NCI-H446 (cell line): ENCODE data around the gene ANKS1B.
"Not testable (repeated sequence)": the region's sequence is repeated elsewhere in the genome, so short reads cannot be mapped to it uniquely, and the experiment has no call there.

ENCODE experiments used
- DNase-seq, 2 experiments: peaks; one replicate each; lab custom pipeline; 2025; lab: John Stamatoyannopoulos, UW

ANKS1B gene

DNA sequence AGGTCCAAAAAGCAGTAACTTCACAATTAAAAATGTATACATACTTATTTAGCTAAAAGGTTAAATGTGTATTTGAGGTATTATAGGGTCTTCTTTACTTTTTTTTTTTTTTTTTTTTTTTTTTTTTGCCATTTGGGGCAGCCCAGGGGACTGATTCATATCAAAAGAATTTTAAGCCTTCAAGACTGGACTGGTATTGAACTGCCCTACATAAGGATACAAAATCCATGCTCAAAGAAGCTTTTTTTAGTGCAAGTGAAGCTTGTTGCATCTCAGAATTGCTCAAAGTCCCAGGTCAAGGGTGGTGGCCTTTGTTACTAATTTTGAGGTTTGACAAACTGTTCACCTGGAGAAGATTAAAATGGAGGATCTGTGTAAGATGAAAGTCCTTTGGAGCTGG, 1215.7 kb downstream of the ANKS1B start:
- DNase-seq, result no peak

DNA sequence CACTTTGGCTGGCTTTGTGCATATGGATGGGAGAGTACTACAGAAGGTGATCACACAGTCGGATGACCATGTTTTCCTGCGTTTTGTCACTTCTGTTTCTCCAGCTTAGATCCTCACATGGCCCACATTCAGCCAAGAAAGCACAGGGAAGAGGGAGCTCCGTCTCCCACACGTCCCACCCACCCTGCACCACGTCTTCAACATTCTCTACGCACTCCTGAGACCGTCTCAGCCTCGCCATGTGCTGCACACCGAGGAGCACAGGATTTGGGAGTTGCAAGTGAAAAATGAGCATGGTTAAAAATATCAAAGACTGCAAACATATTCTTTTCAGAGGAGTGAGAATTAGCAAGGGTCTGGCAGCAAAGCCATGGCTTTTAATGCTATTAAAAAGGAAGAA, 1217.5 kb downstream of the ANKS1B start:
- DNase-seq, result no peak

DNA sequence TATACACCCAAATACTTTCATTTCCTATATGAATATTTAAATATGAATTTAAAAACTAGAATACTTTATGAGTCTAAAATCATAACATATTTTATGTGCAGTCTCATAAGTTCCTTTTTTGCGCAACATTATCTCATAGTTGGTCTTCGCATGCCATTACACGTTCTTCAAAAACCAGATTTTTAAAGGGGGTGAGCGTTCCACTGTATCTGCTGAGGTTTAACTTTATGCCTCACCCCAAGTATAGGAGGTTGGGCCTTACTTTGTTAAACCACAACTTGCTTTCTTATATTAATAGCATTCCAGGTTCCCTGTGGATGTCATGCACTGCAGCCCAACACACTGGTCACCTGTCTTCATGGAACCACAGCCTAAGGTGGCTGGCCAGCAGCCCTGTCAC, 1221.1 kb downstream of the ANKS1B start:
- DNase-seq, result no peak

DNA sequence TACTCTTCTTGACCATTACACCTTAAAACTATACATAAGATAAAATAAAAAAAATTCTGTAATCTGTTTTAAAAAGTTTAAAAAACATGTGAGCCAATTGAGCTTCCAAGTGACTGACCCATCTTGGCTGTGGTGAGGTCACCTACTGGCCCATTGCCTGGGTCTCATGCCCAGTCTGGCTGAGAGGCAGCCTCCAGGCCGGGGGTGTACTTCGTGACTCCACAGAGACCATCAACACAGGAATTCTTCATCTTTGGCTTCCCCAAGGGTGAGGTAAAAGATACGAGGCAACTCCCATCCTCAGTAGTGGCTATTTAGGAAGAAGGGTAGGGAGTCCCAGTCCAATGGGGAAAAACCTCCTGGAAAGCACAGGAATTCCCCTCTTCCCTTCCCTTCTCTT, 1226.4 kb downstream of the ANKS1B start:
- peak in 1 of 2 experiments; percentile 19 for DNase-seq

DNA sequence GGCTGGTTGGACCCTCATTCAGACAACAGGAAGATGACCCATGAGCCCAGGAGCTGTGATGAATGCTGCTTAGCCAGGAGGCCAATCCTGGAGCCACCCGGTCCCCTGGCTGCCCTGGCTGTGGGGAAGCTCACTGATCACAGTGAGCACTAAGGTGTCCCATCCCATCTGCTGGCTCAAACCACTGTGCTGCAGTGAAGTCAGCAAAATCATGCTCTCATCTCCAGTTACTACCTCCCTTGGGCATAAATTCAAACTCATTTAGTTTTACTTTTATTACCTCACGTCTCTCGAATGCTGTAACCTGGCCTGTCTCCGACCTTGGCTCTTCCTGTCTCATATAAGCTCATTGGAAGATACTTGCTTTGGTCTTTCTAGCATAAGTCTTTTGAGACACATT, 1227.3 kb downstream of the ANKS1B start:
- DNase-seq, result no peak

DNA sequence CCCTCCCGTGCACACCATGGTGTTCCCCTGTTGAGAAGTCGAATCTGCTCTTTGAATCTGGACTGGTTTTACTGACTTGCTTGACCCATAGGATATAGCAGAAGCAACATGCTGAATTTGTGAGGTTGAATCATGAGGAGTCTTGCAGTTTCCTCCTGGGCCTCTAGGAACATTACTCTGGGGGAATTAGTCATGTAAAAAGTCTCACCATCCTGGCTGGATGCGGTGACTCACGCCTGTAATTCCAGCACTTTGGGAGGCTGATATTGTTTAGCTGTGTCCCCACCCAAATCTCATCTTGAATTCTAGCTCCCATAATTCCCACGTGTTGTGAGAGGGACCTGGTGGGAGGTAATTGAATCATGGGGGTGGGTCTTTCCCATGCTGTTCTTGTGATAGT, 1228.9 kb downstream of the ANKS1B start:
- not testable (repeated sequence) for DNase-seq

DNA sequence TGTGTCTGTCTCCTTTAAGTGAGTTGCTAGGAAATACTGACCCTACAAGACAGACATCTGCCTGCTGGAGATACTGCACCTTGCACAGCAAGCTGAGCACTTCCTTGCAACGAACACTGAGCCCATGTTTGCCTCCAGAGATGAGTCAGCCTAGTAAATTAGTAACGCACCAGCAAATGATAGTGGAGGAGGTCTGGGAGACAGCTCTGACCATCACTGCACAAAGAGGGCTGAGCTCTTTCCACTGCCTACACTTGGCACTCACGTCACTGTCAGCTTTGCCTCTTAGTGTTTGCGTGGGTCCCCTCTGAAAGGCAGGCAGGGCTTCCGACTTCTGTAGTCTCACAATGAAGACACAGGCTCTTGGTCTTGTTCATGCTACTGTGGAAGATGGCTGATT, 1230.6 kb downstream of the ANKS1B start:
- peak; percentile 7 to 57 for DNase-seq

DNA sequence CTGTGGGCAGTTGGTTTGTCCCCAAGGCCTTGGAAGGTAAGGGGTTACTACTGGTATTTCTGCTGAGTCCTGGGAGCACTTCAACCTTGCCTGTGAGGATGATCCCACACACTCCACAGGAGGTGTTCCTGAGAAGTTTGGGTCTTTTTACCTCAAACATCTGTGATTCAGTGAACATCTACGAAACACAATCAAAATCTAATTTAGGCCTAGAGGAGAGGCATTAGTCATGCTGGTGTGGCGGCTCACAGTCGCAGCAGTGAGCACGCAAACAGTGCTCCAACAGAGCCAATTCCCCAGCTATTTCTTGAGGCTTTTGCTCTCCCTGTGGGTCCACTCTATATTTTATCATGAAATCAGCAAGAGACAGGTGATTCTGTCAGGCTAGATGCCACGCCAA, 1232.0 kb downstream of the ANKS1B start:
- DNase-seq, result no peak

DNA sequence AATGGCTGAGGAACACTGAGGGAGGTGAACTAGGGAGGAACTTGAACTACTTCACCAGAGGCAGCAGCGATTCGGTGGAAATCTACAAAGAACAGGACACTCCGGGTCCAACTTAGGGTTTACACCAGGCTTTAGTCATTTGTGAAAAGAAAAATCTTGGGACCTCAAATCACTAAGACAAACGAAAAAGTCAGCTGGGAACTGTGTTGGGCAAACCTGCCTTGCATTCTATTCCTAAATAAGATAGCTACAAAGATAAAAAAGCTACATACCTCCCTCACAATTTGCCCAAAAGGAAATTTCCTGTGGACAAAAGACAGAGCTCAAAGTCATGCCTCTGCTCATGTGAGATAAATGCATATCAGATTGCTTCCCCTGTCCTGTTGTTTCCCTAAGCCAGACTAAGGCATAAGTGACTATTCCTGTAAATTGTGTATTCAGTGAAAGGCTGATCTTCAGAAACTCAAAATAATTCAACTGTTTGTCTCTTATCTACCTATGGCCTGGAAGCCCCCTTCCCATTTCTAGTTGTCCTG, 1233.1 kb downstream of the ANKS1B start:
- DNase-seq, result no peak

DNA sequence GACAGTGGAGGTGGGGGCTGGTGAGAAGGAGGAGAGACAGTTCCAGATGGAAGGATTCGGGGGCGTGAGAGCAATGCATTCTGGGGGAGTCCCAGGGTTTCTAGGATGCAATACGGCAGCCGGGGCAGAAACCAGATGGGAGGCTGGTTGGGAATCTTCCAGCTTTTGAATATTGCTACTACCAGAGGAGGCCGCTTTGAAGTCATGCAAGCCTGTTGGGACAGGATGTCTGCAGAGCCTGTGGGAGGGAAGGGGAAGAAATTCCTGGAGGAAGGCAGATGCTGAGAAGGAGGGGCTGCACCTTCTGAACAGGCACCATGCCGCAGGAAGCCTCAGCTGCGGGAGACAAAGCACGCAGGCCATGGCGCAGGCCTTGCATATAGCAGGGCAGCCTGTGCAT, 1234.2 kb downstream of the ANKS1B start:
- no peak for DNase-seq

DNA sequence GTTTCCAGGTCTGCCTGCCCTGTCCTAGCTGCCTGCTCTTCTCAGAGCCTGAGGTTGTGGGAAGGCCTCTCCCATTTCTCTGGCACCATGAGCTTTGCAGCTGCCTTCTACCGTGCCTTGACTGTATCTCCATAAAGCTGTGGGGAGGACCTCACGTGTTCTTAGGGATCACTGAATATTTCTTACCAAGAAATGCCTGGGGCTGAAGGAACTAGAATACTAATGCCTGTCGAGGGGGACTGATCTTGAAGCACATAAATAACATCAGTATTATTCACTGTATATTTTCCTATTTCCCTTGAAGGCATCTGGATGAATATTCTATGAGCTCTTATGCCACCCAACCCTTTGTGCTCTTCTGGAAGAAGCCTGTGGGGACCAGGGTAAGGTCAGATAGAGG, 1236.3 kb downstream of the ANKS1B start:
- no peak for DNase-seq

DNA sequence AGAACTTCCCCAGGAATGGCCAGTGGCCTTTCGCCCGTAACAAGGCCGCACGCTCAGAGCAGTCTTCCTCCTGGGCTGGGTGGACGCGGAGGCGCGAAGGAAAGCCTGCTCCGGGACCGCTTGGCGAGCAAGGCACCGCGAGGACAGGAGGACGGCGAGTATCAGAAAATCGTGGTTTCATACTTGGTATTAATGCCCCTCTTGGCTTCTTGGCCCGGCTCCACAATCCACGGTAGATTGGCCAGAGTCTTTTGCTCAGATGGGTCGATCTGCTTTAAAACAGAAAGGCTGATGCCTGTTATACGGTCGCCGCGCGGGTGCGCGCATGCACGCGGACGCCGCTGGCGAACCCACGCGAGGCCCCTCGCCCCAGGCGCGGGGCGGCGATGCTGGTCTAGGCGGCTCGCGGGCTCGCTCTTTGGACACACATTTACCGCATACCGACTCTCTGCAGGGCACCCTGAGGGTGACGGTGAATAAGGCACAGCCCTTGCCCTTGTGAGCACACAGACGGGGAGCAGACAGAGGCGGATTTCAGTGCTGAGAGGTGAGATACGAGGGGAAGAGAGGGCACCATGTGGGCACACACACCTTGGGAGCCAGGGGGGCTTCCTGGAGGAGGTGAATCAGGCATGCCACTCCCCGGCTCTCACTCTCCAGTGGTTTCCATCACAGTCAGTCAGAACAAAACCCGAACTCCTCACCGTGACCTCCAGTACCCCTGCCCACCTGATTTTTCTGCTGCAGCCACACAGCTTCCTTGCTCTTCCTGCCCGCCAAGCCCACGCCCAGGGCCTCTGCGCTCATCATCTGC, 1239.0 kb downstream of the ANKS1B start:
- DNase-seq, result no peak

DNA sequence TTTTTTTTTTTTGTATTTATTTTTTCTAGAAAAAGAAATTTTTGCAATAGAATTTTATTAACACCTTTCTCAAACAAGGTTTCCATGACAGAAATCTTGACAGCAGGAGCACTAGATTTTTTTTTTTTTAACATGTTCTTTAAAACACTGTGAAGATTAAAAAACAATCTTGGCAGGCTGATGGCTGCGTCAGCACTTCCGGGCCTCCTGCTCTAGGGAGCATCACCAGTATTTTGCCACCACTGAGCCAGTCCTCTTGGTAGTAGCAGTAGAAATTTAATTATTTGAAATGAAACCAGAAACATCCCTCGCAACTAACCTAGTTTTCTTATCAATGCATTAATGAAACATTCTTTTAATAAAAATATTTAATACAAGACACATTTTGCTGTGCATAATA, 1240.1 kb downstream of the ANKS1B start:
- DNase-seq, result no peak

DNA sequence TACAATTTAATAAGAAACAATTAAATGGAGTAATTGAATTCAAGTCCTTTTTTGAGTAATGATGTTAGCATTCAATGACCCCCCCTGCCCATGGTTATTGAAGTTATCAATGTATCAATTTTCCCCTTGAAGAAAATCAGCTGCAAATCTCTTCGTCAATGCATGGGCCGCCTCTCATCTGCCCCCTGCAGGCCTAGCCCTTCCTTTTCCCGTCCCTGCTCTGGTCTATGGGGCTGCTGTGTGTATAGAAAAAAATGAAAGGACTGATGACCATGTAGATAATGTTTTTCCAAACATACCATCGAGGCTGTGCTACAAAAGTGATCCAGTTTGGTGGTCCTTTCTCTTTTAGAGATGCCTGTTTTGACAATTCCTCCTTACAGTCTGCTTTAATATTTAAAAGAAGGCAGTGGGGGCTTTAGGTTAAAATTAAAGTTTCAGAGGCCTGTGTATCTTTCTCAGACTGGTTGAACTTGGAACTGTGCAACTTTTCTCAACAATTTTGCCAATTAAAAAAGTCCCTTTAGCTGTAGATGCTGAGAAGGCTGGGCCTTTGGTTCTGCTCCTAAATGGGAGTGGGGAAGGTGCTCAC, 1241.3 kb downstream of the ANKS1B start:
- DNase-seq, result no peak

DNA sequence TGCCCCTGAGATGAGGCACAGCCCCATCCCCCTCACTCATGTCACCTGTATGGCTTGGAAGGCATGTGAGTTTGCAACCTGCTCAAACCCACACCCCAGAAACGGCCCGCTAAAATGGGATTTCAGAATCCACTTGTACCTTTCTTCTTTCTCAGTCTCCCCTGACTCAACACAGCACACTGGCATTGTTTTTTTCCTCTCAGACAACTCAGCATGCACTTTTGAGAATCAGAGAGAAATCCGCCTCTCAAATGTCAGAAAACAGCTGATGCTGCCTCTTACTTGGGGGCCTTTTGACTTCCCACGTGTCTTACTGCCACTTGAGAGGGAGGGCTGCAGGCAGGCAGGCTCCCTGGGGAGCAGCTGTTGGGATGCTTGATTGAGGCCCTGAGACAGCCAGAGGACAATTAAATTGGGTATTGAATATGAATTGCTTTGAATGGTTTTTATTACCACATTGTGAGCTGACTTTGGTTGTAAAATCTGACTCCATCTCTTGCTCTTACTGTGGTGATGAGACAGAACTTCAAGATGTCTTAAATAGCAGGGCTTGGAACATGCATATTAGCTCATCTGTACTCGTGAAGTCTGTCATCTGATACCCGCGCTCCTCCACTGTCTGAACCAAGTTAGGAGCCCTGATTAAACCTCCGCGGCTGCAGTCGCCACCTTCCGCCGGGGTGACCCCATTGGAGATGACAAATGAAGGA, 1243.0 kb downstream of the ANKS1B start:
- no peak for DNase-seq

DNA sequence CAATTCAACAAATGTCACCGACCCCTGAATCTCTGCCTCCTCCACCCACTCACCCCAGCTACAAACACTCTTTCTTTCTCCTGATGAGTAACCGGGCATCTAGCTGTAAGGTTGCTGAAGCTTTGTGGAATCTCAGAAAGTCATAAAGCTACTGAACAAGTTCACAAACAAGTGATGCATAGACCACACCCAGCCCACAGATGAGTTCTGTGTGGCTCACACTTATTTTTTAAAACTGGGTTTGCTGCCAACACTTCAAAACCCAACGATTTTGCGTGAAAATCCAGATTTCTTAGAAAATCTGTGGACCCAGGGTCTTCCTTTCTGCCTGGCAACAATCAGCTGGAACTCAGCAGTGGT, 1243.6 kb downstream of the ANKS1B start:
- DNase-seq, result no peak

DNA sequence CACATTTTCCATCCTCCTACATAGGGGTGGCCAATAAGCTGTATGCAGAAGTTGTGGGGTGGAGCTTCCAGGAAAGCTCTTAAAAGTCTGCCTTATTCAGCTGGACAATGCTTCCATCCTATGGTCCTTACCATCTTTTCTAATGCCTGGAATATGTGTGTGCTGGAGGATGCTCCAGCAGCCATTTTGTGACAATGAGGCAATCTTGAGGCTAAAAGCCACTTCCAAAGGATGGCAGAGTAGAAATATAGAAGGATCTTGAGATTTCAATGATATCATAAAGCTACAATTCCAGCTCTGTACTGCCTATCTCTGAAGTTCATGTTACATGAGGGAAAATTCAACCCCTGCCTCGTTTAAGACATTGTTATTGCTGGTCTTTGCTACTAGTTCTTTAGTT, 1244.0 kb downstream of the ANKS1B start:
- DNase-seq, result no peak

DNA sequence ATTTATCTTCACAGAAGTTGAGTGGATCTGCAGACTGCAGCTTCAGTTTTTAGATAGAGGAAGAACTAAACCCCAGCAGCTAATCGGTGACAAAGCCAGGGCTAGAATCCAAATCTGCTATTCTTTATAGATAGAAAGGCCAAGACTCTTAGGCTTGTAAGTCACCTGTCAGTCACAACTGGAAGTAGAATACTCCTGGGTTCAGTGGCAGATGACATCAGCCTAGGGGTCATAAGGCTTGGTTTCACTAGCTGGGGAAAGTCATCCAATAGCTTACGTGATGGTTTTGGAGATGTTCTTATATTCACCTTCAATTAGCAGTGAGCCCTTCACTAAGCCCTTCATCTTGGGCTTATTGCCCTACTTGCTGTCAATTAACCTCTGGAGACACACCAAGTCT, 1246.2 kb downstream of the ANKS1B start:
- no peak for DNase-seq

DNA sequence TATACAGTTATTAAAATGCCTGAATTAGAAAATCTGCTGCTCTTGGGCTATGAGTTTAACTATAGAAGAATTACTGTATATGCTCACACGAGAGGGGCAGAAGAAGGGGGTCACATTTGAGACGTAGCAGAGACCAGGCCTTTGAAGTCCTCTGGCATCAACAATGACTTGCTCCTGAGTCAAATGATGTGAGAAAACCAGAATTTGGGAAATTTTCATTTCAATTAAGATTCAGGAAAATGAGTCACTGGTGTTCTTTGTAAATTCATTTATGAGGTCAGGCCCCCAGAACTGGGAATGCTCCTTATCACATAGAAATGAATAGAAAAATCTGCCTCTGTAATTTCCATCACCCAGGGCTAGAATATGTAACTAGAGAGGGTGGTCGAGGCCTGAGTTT, 1246.7 kb downstream of the ANKS1B start:
- no peak for DNase-seq

DNA sequence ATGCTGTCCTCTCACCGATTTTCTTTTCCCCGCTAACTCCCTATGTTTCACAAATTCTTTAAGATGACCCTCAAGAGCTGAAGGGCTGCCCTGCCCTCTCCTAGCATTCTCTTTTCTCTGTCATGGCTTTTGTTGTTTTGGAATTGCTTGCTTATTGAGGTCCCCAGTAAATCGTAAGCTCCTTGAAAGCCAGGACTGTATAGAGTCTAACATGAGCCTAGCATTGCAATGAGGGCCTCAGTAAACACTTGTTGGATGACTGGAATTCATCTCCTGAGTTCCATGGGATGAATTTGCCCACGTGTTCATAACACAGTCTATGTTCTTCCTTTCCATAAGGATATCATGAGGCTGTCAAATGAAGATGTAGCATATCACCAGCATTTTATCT, 1247.4 kb downstream of the ANKS1B start:
- no peak for DNase-seq

DNA sequence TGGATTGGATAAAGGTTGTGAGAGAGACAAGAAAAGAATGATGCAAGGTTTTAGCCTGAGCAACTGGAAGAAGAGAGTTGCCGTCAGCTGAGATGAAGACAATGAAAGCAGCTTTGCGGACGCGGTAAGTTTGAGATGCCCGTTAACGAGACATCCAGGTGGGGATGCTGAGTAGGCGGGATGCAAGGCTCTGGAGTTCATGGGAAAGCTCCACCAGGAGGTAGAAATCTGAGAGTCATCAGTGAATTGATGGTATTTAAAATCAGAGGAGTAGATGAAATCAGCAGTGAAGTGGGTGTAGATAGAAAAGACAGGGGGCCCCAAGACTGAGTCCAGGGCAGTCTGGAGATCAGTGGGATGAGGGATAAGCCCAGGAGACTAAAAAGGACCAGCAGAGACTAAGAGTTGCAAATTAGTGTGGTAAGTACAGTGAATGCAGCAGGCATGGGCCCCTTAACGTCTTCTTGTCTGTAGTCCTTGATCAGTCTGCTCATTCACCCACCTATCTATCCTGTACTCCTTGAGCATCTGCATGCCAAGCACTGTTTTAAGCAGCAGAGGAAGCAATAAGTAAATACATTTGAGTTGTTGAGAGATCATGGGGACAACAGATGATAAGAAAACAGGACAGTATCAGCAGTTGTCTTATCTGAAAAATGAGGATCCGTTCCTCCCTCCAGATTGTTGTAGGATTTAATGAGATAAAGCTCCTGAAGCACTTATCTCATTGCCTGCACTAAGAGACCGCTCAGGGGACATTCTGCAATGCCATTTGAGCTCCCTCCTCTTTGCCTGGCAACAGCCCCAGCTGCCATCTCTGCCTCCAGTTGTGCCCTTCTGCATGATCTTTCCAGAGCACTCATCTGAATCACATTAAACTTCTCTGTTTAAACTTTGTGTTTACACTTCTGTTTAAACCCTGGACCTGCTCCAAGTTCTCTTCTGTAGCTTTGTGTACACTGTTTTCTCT, 1248.1 kb downstream of the ANKS1B start:
- DNase-seq, result peak in 1 of 2 experiments; percentile 5

DNA sequence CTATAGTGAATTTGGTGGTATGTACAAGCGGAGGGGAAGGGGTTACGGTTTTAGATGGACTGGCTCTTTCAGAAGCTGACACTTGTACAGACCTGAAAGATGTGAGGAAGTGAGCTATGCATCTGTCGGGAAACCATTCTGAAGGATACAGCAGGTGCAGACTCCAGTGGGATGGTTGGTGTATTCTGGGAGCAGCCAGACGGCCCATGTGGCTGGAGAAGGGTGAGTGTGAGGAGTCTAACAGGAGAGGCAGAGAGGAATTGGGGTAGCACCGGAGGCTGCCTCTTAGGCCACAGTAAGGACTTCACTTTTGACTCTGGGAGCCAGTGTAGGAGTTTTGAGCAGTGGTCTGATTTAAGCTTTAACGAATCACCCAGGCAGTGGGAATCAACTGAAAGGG, 1248.9 kb downstream of the ANKS1B start:
- DNase-seq, result no peak
